Measurements from ENCODE around the gene ZNF554.

- TF ChIP-seq CTCF (IDR thresholded peaks at IDR 0.05) (no peak), EZH2 (IDR thresholded peaks at IDR 0.05) (no peak)
Observed at GRCh38 chr19:2791440-2791839, 28.2 kb upstream of the ZNF554 start.

All from neural progenitor cell (in vitro differentiated cells).